HL-60 (cell line): ENCODE results near the gene TRAF3IP1.

Source experiments
- DNase-seq, 2 experiments: peaks; one replicate each; pipeline ENCODE4 v3.0.0-alpha.2; 2010 to 2020; ENCODE audit warnings: low read depth in 1 of 2, low spot score in 1 of 2
- H3K27ac ChIP-seq: fragments of 250-450 bp; sonication (Bioruptor Pico); replicated peaks from 2 replicates; pipeline ENCODE4 v1.5.1; 2020; ENCODE audit warnings: mild to moderate bottlenecking, moderate library complexity
- H3K27me3 ChIP-seq: fragments of 250-450 bp; sonication (Bioruptor Pico); 2 replicates; pipeline ENCODE4 v1.5.1; 2021; ENCODE audit warnings: mild to moderate bottlenecking, moderate library complexity; ENCODE audit not compliant: insufficient read depth, poor library complexity, severe bottlenecking
- H3K4me3 ChIP-seq: replicated peaks from 2 replicates; pipeline ENCODE4 v1.5.1; 2011; ENCODE audit warnings: mild to moderate bottlenecking, control low read depth, low read length; ENCODE audit not compliant: insufficient read depth
- GABPA ChIP-seq: IDR thresholded peaks from 2 replicates; pipeline ENCODE4 v1.6.1; 2012; ENCODE audit warnings: low read depth
- POLR2AphosphoS5 ChIP-seq: IDR thresholded peaks from 2 replicates; pipeline ENCODE4 v1.6.1; 2012; ENCODE audit warnings: low read depth
- SPI1 ChIP-seq: IDR thresholded peaks from 2 replicates; pipeline ENCODE4 v1.6.1; 2012; ENCODE audit warnings: low read depth, mild to moderate bottlenecking, borderline replicate concordance
- TF ChIP-seq, protein P1 (sequence below): IDR thresholded peaks from one replicate; pipeline ENCODE4 v1.5.1; 2011; ENCODE audit warnings: low read length, control low read depth, inconsistent platforms; ENCODE audit not compliant: insufficient read depth
- TF ChIP-seq, protein P2 (sequence below): IDR thresholded peaks from 2 replicates; pipeline ENCODE4 v1.6.1; 2012; ENCODE audit warnings: low read depth; ENCODE audit not compliant: insufficient replicate concordance

TRAF3IP1 gene

DNA sequence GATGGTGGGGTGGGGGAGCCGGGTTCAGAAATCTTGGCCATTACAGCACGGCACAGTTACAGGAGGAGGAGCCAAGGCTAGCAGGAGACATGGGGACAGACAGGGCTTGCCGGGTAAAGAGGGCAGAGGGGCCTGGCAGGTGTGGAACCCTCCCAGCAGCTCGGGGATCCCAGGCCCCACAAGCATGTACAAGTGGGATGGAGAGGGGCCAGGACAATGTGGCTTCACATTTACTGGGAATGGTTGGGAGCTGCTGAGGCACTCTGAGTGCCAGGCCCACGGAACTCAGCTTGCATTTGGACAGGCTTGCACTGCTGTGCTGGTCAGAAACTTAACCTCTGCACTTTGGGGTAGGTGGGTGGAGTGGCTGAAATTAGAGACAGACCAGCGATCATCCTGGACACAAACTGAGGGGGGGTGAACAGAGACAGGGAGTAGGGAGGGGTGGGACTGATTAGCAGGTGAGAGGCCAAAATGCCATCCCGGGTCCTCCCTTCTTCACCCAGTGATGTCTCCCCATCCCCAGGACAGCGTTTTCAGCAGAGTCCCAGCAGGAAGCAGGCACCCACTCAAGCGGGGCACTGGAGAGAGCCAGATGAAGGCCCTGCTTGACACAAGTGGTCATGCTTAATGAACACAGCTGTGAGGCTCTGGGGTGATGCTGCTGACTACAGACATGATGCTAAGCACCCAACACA is 41.5 kb upstream of the TRAF3IP1 start:
- Histone ChIP-seq H3K4me3 (no peak overlapping the region), H3K27me3 (no peaks in the 10 kb centered on the region), H3K27ac (no peak overlapping the region)
- TF ChIP-seq, protein P1, sequence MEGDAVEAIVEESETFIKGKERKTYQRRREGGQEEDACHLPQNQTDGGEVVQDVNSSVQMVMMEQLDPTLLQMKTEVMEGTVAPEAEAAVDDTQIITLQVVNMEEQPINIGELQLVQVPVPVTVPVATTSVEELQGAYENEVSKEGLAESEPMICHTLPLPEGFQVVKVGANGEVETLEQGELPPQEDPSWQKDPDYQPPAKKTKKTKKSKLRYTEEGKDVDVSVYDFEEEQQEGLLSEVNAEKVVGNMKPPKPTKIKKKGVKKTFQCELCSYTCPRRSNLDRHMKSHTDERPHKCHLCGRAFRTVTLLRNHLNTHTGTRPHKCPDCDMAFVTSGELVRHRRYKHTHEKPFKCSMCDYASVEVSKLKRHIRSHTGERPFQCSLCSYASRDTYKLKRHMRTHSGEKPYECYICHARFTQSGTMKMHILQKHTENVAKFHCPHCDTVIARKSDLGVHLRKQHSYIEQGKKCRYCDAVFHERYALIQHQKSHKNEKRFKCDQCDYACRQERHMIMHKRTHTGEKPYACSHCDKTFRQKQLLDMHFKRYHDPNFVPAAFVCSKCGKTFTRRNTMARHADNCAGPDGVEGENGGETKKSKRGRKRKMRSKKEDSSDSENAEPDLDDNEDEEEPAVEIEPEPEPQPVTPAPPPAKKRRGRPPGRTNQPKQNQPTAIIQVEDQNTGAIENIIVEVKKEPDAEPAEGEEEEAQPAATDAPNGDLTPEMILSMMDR, result no peak
- TF ChIP-seq, protein P2, sequence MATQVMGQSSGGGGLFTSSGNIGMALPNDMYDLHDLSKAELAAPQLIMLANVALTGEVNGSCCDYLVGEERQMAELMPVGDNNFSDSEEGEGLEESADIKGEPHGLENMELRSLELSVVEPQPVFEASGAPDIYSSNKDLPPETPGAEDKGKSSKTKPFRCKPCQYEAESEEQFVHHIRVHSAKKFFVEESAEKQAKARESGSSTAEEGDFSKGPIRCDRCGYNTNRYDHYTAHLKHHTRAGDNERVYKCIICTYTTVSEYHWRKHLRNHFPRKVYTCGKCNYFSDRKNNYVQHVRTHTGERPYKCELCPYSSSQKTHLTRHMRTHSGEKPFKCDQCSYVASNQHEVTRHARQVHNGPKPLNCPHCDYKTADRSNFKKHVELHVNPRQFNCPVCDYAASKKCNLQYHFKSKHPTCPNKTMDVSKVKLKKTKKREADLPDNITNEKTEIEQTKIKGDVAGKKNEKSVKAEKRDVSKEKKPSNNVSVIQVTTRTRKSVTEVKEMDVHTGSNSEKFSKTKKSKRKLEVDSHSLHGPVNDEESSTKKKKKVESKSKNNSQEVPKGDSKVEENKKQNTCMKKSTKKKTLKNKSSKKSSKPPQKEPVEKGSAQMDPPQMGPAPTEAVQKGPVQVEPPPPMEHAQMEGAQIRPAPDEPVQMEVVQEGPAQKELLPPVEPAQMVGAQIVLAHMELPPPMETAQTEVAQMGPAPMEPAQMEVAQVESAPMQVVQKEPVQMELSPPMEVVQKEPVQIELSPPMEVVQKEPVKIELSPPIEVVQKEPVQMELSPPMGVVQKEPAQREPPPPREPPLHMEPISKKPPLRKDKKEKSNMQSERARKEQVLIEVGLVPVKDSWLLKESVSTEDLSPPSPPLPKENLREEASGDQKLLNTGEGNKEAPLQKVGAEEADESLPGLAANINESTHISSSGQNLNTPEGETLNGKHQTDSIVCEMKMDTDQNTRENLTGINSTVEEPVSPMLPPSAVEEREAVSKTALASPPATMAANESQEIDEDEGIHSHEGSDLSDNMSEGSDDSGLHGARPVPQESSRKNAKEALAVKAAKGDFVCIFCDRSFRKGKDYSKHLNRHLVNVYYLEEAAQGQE, result no peak
- no peak for TF ChIP-seq SPI1
- no peak for TF ChIP-seq GABPA
- no peak for TF ChIP-seq POLR2AphosphoS5
- no peak for DNase-seq

- Histone ChIP-seq H3K27ac (no peak overlapping the region), H3K27me3 (no peaks in the 10 kb centered on the region), H3K4me3 (no peak overlapping the region)
- TF ChIP-seq, protein P2, result no peak
- TF ChIP-seq GABPA (no peak), POLR2AphosphoS5 (no peak), SPI1 (no peak)
- TF ChIP-seq, protein P1, result no peak
- no peak for DNase-seq
Measured at GRCh38 chr2:238279324-238279682, 41.0 kb upstream of the TRAF3IP1 start.

GRCh38 chr2:238280083-238280825 is 40.1 kb upstream of the TRAF3IP1 start:
- H3K4me3 ChIP-seq, result no peak overlapping the region
- H3K27me3 ChIP-seq, result no peaks in the 10 kb centered on the region
- DNase-seq, result no peak
- no peak overlapping the region for H3K27ac ChIP-seq
- TF ChIP-seq GABPA, result no peak
- TF ChIP-seq, protein P1, result no peak
